GM18505 (cell line): ENCODE results near the gene GABARAPL2.

Experiments used
- ATAC-seq: cut with Tn5 transposase; IDR thresholded peaks from one replicate; pipeline ENCODE4 v1.9.1; 2021; ENCODE audit not compliant: unreplicated experiment
- POLR2A ChIP-seq: IDR thresholded peaks from 4 replicates; pipeline ENCODE4 v1.6.1; 2011; ENCODE audit warnings: borderline replicate concordance; ENCODE audit not compliant: insufficient read depth, insufficient read length; ENCODE audit errors: extremely low read depth

The GABARAPL2 gene

GRCh38 chr16:75617121-75617520 is 50.9 kb downstream of the GABARAPL2 start:
- ATAC-seq, result no peak
- no peak for TF ChIP-seq POLR2A

GRCh38 chr16:75618780-75619179 is 52.6 kb downstream of the GABARAPL2 start:
- no peak for ATAC-seq
- no peak for TF ChIP-seq POLR2A

GRCh38 chr16:75620326-75621169 is 54.4 kb downstream of the GABARAPL2 start:
- ATAC-seq, result no peak
- TF ChIP-seq POLR2A, result peak; percentile 18

- TF ChIP-seq POLR2A, result no peak
- no peak for ATAC-seq
Measured at GRCh38 chr16:75621170-75621477, 54.9 kb downstream of the GABARAPL2 start.

- ATAC-seq, result peak; percentile 91
- TF ChIP-seq POLR2A, result peak; percentile 93
Measured at GRCh38 chr16:75622761-75623605, 56.8 kb downstream of the GABARAPL2 start, which contains the start of gene ADAT1. Gene ADAT1 (minus strand): TSS chr16:75623281. CDS start chr16:75620799, 2,482 bp downstream.

GRCh38 chr16:75624921-75625334 is 58.7 kb downstream of the GABARAPL2 start:
- TF ChIP-seq POLR2A, result no peak
- ATAC-seq, result no peak

GRCh38 chr16:75626806-75627205 is 60.6 kb downstream of the GABARAPL2 start:
- no peak for ATAC-seq
- TF ChIP-seq POLR2A, result no peak
